ENCODE results near the gene CDC6.
A peak's percentile ranks its signal among the peaks of the same experiment; 100 is the strongest.

DNA sequence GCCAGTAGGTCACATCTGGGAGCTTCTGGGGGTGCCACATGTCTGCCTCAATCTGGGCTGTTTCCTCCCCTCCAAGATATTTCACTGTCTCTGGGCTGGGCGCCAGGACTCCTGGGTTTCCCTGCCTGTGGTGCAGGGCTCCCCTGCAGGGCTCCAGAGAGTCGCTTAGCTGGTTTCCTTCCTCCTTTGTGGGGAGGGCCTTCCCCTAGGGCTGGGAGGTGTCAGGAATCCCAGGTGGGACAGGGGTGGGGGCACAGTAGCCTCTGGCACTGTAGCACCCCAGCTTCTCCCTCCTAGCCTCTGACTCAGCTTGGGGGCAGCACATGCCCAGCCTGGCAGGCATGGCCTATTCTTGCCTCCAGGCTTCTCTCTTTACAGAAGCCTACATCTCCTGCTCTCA is 23.9 kb downstream of the CDC6 start:
- no peak for TF ChIP-seq CREB1 (IDR thresholded peaks at IDR 0.05; ENCODE audit: low read depth)
- peak; percentile 91 for TF ChIP-seq EP300 (IDR thresholded peaks at IDR 0.05; ENCODE audit: borderline replicate concordance)
- no peak for TF ChIP-seq YY1 (IDR thresholded peaks at IDR 0.05; ENCODE audit: low read depth)
- TF ChIP-seq EGR1 (IDR thresholded peaks at IDR 0.05) = no peak
- TF ChIP-seq NFIC (IDR thresholded peaks at IDR 0.05) = peak; percentile 98
